ENCODE measurements around the gene TMEM214.

- TF ChIP-seq CTCF (IDR thresholded peaks at IDR 0.05), result no peak
- TF ChIP-seq POLR2A (IDR thresholded peaks at IDR 0.05), result no peak
These were observed 3.7 kb upstream of the TMEM214 start for GRCh38 chr2:27029051-27029450.
